Activated T-helper 1 cell treated with anti-CD3 and anti-CD28 coated beads, Interleukin-2, amount 50 U/mL, for 16 hours (primary cell): ENCODE results near the gene DAAM1.

Experiments used
- DNase-seq, 2 donors: peaks; one replicate each; pipeline ENCODE4 v3.0.0-alpha.2; 2020; ENCODE audit warnings: low read depth in 1 of 2, low spot score in 1 of 2

Gene DAAM1

GRCh38 chr14:59417311-59417710 is 228.8 kb downstream of the DAAM1 start:
- no peak for DNase-seq

- DNase-seq, result no peak
These were observed 230.8 kb downstream of the DAAM1 start for GRCh38 chr14:59419303-59419702.
